ENCODE results near the gene ETV6. TPM values are rescaled to one million over a fixed set of nuclear protein-coding genes. Genes with fewer than 3 reads are reported as not detected.

ETV6 gene
- total RNA-seq, 1 donor from 2014 or later: 31.4 TPM

DNA sequence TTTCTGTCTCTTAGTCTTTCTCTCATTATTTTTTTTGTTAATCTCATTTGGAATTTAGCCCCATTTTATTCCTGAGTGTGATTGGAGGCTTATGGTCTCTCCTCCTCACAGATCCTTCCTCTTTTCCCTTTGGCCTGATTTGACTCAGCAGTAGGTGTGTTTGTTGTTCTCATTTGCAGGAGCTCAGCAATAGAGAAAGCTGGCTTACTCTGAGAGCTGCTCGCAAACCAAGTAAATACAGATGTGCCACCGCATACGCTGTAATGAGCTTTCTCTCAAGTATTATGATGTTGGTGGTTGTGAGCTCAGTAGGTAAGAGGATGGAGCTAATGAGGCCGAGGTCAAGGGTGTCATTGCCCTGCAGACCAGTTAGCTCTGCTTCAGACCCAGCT is 206.5 kb downstream of the ETV6 start:
- Mint-ChIP-seq H3K4me1 (peaks cover 19% of the 10 kb centered on the region), H3K4me3 (no peak overlapping the region)
- DNase-seq (ENCODE audit: low spot score in 2 of 2, unreplicated experiment in 2 of 2): no peak

DNA sequence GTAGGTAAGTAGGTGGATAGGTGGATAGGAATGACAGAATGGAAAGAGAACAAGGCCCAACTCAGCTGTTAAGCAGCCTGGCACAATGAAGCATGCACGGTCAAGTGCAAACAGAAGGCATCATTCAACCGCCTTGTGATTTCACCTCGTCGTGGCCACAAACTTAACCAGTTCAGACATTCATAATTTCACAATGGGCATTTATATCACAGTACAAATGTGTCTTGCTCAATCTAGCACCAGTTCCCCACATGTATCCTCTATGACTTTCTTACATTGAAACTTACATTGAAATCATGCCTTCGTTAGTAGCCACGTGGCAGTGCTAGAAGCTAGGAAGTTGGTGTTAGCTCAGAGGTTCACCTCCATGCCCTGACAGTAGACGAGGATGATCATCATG is 207.5 kb downstream of the ETV6 start:
- TF ChIP-seq, protein P1, sequence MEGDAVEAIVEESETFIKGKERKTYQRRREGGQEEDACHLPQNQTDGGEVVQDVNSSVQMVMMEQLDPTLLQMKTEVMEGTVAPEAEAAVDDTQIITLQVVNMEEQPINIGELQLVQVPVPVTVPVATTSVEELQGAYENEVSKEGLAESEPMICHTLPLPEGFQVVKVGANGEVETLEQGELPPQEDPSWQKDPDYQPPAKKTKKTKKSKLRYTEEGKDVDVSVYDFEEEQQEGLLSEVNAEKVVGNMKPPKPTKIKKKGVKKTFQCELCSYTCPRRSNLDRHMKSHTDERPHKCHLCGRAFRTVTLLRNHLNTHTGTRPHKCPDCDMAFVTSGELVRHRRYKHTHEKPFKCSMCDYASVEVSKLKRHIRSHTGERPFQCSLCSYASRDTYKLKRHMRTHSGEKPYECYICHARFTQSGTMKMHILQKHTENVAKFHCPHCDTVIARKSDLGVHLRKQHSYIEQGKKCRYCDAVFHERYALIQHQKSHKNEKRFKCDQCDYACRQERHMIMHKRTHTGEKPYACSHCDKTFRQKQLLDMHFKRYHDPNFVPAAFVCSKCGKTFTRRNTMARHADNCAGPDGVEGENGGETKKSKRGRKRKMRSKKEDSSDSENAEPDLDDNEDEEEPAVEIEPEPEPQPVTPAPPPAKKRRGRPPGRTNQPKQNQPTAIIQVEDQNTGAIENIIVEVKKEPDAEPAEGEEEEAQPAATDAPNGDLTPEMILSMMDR (IDR thresholded peaks at IDR 0.05; ENCODE audit: unreplicated experiment): no peak
- Mint-ChIP-seq H3K9me3 (no peaks in the 10 kb centered on the region), H3K27me3 (ENCODE audit: low read depth) (no peaks in the 10 kb centered on the region), H3K4me3 (no peak overlapping the region), H3K27ac (no peak overlapping the region), H3K36me3 (peaks cover 30% of the 10 kb centered on the region), H3K4me1 (peaks cover 24% of the 10 kb centered on the region)
- DNase-seq (ENCODE audit: low spot score in 2 of 2, unreplicated experiment in 2 of 2): no peak

More for the DNA sequence above, 206.5 kb downstream of the ETV6 start:
- no peaks in the 10 kb centered on the region for H3K27me3 Mint-ChIP-seq (ENCODE audit: low read depth)
- TF ChIP-seq, protein P1 (IDR thresholded peaks at IDR 0.05; ENCODE audit: unreplicated experiment): no peak
- peaks cover 30% of the 10 kb centered on the region for H3K36me3 Mint-ChIP-seq
- no peaks in the 10 kb centered on the region for H3K9me3 Mint-ChIP-seq
- H3K27ac Mint-ChIP-seq: no peak overlapping the region

DNA sequence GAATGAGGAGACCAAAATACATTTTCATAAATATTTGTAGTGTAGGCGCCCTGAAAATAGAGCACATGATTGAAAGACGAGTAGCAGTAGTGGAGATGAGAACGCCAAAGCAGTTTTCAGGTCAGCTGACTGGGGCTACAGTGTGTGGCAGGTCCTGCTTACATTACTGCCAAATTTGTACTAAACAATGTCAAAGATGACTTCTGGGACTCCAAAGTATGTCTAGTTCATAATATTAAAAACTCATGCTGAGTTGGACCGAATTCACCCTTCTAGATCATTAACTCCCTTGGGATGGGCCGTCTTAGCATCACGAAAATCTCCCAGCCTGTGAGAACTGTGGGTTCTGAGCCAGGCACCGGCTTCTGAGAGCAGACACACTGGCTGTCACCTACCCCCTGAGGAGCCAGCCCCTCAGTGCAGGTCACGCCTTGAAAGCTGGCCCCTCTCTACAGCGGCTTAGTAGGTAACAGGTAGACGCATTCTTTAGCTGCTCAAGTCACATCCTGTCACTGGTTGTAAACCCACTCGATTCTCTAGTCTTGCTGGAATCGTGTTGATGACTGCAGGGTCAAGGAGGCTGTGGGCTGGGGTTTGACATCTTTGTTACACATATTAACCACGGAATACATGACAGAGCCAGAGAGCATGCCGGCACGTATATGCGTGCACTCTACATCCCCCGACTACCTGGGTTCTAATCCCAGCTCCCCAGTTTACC is 210.4 kb downstream of the ETV6 start:
- H3K9me3 Mint-ChIP-seq: peaks cover 6% of the 10 kb centered on the region
- no peak for DNase-seq (ENCODE audit: low spot score in 2 of 2, unreplicated experiment in 2 of 2)
- H3K4me3 Mint-ChIP-seq: no peak overlapping the region
- peaks cover 17% of the 10 kb centered on the region for H3K4me1 Mint-ChIP-seq
- TF ChIP-seq, protein P1 (IDR thresholded peaks at IDR 0.05; ENCODE audit: unreplicated experiment): no peak
- peaks cover 33% of the 10 kb centered on the region for H3K36me3 Mint-ChIP-seq
- H3K27ac Mint-ChIP-seq: no peak overlapping the region
- no peaks in the 10 kb centered on the region for H3K27me3 Mint-ChIP-seq (ENCODE audit: low read depth)

DNA sequence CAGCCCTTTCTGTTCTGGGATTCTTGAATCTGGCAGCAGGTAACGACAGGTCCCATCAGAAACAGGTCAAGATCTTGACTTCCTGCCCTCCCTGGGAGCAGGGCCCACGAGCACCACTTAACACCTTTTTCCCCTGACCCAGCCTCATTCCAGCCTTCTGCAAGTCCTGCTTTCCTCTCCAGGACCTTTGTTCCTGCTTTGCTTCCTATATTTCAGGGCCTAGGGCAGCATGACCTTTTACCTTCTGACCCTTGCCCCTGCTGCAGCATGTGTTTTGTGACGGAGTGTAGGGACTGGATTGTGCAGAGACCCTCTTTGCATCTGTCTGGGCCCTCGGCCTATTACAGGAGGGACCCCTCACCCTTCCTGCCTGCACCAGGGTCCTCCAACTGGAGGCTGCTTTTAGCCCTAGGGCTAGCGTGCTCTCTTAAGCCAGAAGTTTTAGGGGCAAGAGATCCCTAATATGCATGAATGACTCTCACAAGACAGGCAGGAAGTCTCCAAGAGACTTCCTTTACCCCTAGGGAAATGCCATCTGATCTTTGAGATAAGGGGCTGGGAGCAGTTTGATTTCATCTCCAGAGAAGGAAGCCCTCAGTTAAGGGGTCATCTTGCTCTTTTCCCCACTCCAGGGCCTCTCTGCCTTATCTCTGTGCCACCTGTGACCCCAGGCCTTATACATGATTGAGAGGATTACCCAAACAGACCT is 211.8 kb downstream of the ETV6 start:
- H3K27me3 Mint-ChIP-seq (ENCODE audit: low read depth): no peaks in the 10 kb centered on the region
- DNase-seq (ENCODE audit: low spot score in 2 of 2, unreplicated experiment in 2 of 2): no peak
- peaks cover 17% of the 10 kb centered on the region for H3K9me3 Mint-ChIP-seq
- TF ChIP-seq, protein P1 (IDR thresholded peaks at IDR 0.05; ENCODE audit: unreplicated experiment): no peak
- peaks cover 17% of the 10 kb centered on the region for H3K4me1 Mint-ChIP-seq
- H3K36me3 Mint-ChIP-seq: peaks cover 36% of the 10 kb centered on the region
- H3K4me3 Mint-ChIP-seq: no peak overlapping the region
- H3K27ac Mint-ChIP-seq: peak overlapping the region; percentile 32

DNA sequence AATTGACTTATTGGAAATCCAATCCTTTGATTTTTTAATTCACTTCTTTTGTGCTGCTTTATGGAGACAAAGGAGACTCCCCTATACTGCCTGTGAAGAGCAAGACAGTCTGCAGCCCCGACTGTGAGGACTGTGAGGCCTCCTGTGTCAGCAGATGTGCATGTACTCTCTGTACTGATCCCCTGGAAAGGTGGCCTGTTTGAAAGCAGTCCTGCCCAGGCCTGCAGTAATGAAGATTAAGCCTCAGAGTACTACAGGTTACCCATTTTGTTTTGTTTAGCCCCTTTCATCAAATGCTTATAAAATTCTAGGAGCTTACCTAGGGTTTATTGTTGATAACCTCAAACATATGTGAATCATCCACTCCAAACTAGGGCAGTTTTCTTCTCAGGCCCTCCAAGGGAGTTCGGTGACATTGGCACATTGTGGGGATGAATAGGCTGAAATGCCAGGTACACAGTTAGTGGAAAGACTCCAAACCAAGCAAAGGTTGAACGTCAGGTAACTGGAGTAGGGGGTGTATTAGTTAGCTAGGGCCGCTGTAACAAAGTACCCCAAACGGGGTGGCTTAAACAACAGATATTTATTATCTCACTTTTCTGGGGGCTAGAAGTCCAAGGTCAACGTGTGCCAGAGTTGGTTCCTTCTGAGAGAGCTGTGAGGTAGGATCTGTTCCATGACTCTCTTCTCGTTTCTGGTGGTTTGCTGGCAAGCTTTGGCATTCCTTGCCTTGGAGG is 212.6 kb downstream of the ETV6 start:
- peaks cover 24% of the 10 kb centered on the region for H3K9me3 Mint-ChIP-seq
- peaks cover 43% of the 10 kb centered on the region for H3K36me3 Mint-ChIP-seq
- no peaks in the 10 kb centered on the region for H3K27me3 Mint-ChIP-seq (ENCODE audit: low read depth)
- DNase-seq (ENCODE audit: low spot score in 2 of 2, unreplicated experiment in 2 of 2): no peak
- TF ChIP-seq, protein P1 (IDR thresholded peaks at IDR 0.05; ENCODE audit: unreplicated experiment): no peak
- no peak overlapping the region for H3K4me3 Mint-ChIP-seq
- peak overlapping the region; percentile 32 for H3K27ac Mint-ChIP-seq
- H3K4me1 Mint-ChIP-seq: peaks cover 17% of the 10 kb centered on the region
